Measurements from ENCODE around the gene FGFR2. TPM values are rescaled to one million over a fixed set of nuclear protein-coding genes. Genes with fewer than 3 reads are reported as not detected.

Gene FGFR2
- total RNA-seq (2022; extraction: Qiagen RNA extraction; ENCODE audit: low read depth), result 0.31 to 0.68 TPM (median 0.45 TPM) in 5 replicates

GRCh38 chr10:121598263-121599249 lies at the start of gene FGFR2:
Gene FGFR2, minus strand, starts transcription at chr10:121598444. Its CDS starts 4,627 bp downstream, at chr10:121593817.

